IMR-90 (cell line): ENCODE measurements around the gene TEX53. TPM values are rescaled to one million over a fixed set of nuclear protein-coding genes. Genes with fewer than 3 reads are reported as not detected.

Experiments
- ATAC-seq: fragments of 200-7000 bp; cut with Tn5 transposase; 2 replicates; pipeline ENCODE4 v1.9.1; 2020; ENCODE audit warnings: low read depth, mild to moderate bottlenecking, moderate library complexity
- BruUV-seq: library from RNA; stranded (reverse); fragments of 400-500 nt; replicated peaks from 2 replicates; lab custom pipeline; 2021; lab: Mats Ljungman, UMichigan
- CTCF ChIA-PET: fragments of 300-600 bp; formaldehyde crosslinking; extraction: SDS; loops from one replicate; lab custom pipeline; 2021; ENCODE audit warnings: antibody characterized with exemption; lab: Yijun Ruan, JAX
- POLR2A ChIA-PET: fragments of 300-600 bp; sonication (Branson Sonifier 250); formaldehyde crosslinking; loops from one replicate; lab custom pipeline; 2022; ENCODE audit warnings: antibody characterized with exemption; ENCODE audit not compliant: unreplicated experiment; lab: Charles Lee
- DNase-seq: peaks from one replicate; pipeline ENCODE4 v3.0.0; 2013
- H2AFZ ChIP-seq: replicated peaks from 2 replicates; pipeline ENCODE3; 2013; ENCODE audit warnings: low read length, mild to moderate bottlenecking; ENCODE audit not compliant: poor library complexity
- H2AK5ac ChIP-seq: 2 replicates; pipeline ENCODE4 v1.6.1; 2013; ENCODE audit warnings: low read depth, low read length, inconsistent platforms
- H2AK9ac ChIP-seq: replicated peaks from 2 replicates; pipeline ENCODE3; 2013; ENCODE audit warnings: mild to moderate bottlenecking, low read depth, low read length, moderate library complexity; ENCODE audit not compliant: poor library complexity
- H2BK120ac ChIP-seq: 2 replicates; pipeline ENCODE4 v1.6.1; 2013; ENCODE audit warnings: low read depth, low read length, inconsistent platforms
- H2BK15ac ChIP-seq: 3 replicates; pipeline ENCODE4 v1.6.1; 2013; ENCODE audit warnings: low read depth, low read length, inconsistent platforms
- H2BK20ac ChIP-seq: 2 replicates; pipeline ENCODE4 v1.6.1; 2013; ENCODE audit warnings: low read depth, mild to moderate bottlenecking, inconsistent platforms, low read length, moderate library complexity
- H2BK5ac ChIP-seq: 2 replicates; pipeline ENCODE4 v1.6.1; 2013; ENCODE audit warnings: mild to moderate bottlenecking, low read depth, low read length, inconsistent platforms; ENCODE audit not compliant: poor library complexity, severe bottlenecking
- H3K14ac ChIP-seq: replicated peaks from 2 replicates; pipeline ENCODE4 v1.6.1; 2013; ENCODE audit warnings: low read depth, low read length, inconsistent platforms
- H3K18ac ChIP-seq: 2 replicates; pipeline ENCODE4 v1.6.1; 2013; ENCODE audit warnings: low read depth, low read length, control low read depth
- H3K23ac ChIP-seq: 2 replicates; pipeline ENCODE4 v1.6.1; 2013; ENCODE audit warnings: low read depth, low read length, inconsistent platforms
- H3K27ac ChIP-seq: 2 replicates; pipeline ENCODE4 v1.5.1; 2013; ENCODE audit warnings: mild to moderate bottlenecking, control low read depth, low read length; ENCODE audit not compliant: insufficient read depth
- H3K27me3 ChIP-seq: 2 replicates; pipeline ENCODE4 v1.6.1; 2013; ENCODE audit warnings: low read length; ENCODE audit not compliant: control insufficient read depth, insufficient read depth
- H3K36me3 ChIP-seq: 2 replicates; pipeline ENCODE4 v1.6.1; 2013; ENCODE audit warnings: low read length, mixed read lengths; ENCODE audit not compliant: control insufficient read depth, insufficient read depth
- H3K4ac ChIP-seq: 2 replicates; pipeline ENCODE4 v1.6.1; 2013; ENCODE audit warnings: low read depth, low read length, inconsistent platforms
- H3K4me1 ChIP-seq: 2 replicates; pipeline ENCODE4 v1.6.1; 2013; ENCODE audit warnings: low read length, mixed read lengths; ENCODE audit not compliant: control insufficient read depth, insufficient read depth
- H3K4me2 ChIP-seq: 2 replicates; pipeline ENCODE4 v1.6.1; 2013; ENCODE audit warnings: low read depth, mild to moderate bottlenecking, control low read depth, low read length, moderate library complexity
- H3K4me3 ChIP-seq: 2 replicates; pipeline ENCODE4 v1.5.1; 2013; ENCODE audit warnings: low read depth, mild to moderate bottlenecking, control low read depth, low read length, moderate library complexity; ENCODE audit not compliant: insufficient read depth
- H3K56ac ChIP-seq: 2 replicates; pipeline ENCODE4 v1.6.1; 2013; ENCODE audit warnings: low read length, inconsistent platforms; ENCODE audit not compliant: insufficient read depth; ENCODE audit errors: extremely low read depth
- H3K79me1 ChIP-seq, 2 experiments: 2 replicates each; pipeline ENCODE4 v1.6.1; 2013; ENCODE audit warnings: low read length in 2 of 2, inconsistent platforms in 1 of 2, low read depth in 1 of 2
- H3K9ac ChIP-seq: 2 replicates; pipeline ENCODE4 v1.6.1; 2013; ENCODE audit warnings: low read depth, low read length, control low read depth
- H3K9me1 ChIP-seq: 2 replicates; pipeline ENCODE4 v1.6.1; 2013; ENCODE audit warnings: low read length, inconsistent platforms; ENCODE audit not compliant: insufficient read depth
- H3K9me3 ChIP-seq: 2 replicates; pipeline ENCODE4 v1.6.1; 2013; ENCODE audit warnings: low read length; ENCODE audit not compliant: control insufficient read depth, insufficient read depth
- H4K20me1 ChIP-seq: 2 replicates; pipeline ENCODE4 v1.6.1; 2013; ENCODE audit warnings: low read length, inconsistent platforms; ENCODE audit not compliant: insufficient read depth
- H4K5ac ChIP-seq: 2 replicates; pipeline ENCODE4 v1.6.1; 2013; ENCODE audit warnings: mild to moderate bottlenecking, low read depth, low read length, control low read depth
- H4K8ac ChIP-seq, 2 experiments: 2 replicates each; pipeline ENCODE4 v1.6.1; 2013; ENCODE audit warnings: low read depth in 2 of 2, low read length in 2 of 2, control low read depth in 1 of 2, inconsistent platforms in 1 of 2
- H4K91ac ChIP-seq: 2 replicates; pipeline ENCODE4 v1.6.1; 2013; ENCODE audit warnings: low read depth, low read length, inconsistent platforms; ENCODE audit not compliant: insufficient read depth
- BHLHE40 ChIP-seq: fragments of 150-350 bp; IDR thresholded peaks from 2 replicates; pipeline ENCODE4 v1.6.1; 2016; ENCODE audit warnings: mild to moderate bottlenecking, low read depth, low read length
- CEBPB ChIP-seq: IDR thresholded peaks from 2 replicates; pipeline ENCODE4 v1.6.1; 2012; ENCODE audit warnings: low read depth, low read length, improper control_type of control experiment
- CHD1 ChIP-seq: IDR thresholded peaks from 2 replicates; pipeline ENCODE4 v1.6.1; 2012; ENCODE audit warnings: low read depth, low read length, improper control_type of control experiment
- FOS ChIP-seq: fragments of 150-350 bp; IDR thresholded peaks from 2 replicates; pipeline ENCODE4 v1.6.1; 2016; ENCODE audit warnings: low read depth, low read length
- MAFK ChIP-seq: IDR thresholded peaks from 2 replicates; pipeline ENCODE4 v1.6.1; 2012; ENCODE audit warnings: low read depth, low read length, improper control_type of control experiment
- MAZ ChIP-seq: IDR thresholded peaks from 2 replicates; pipeline ENCODE4 v1.6.1; 2012; ENCODE audit warnings: low read depth, mild to moderate bottlenecking, low read length, improper control_type of control experiment, moderate library complexity, borderline replicate concordance
- MXI1 ChIP-seq: IDR thresholded peaks from 2 replicates; pipeline ENCODE4 v1.6.1; 2012; ENCODE audit warnings: low read depth, mild to moderate bottlenecking, low read length, moderate library complexity, borderline replicate concordance
- NFE2L2 ChIP-seq: fragments of 150-350 bp; IDR thresholded peaks from 2 replicates; pipeline ENCODE4 v1.6.1; 2016; ENCODE audit warnings: low read depth, mild to moderate bottlenecking, low read length
- RAD21 ChIP-seq: IDR thresholded peaks from 2 replicates; pipeline ENCODE4 v1.6.1; 2012; ENCODE audit warnings: low read length, improper control_type of control experiment
- RCOR1 ChIP-seq: IDR thresholded peaks from 2 replicates; pipeline ENCODE4 v1.6.1; 2012; ENCODE audit warnings: mild to moderate bottlenecking, low read length, improper control_type of control experiment; ENCODE audit not compliant: insufficient replicate concordance
- RFX5 ChIP-seq: IDR thresholded peaks from 2 replicates; pipeline ENCODE4 v1.8.0; 2012; ENCODE audit warnings: low read depth, mild to moderate bottlenecking, low read length, moderate library complexity
- SMC3 ChIP-seq: fragments of 150-350 bp; IDR thresholded peaks from 2 replicates; pipeline ENCODE4 v1.6.1; 2016; ENCODE audit warnings: low read depth, mild to moderate bottlenecking, antibody characterized with exemption, low read length, moderate library complexity
- WGBS, 2 experiments: methylation state at CpG; one replicate each; pipeline versions ENCODE4 v1.1.5 to v1.1.7; 2013; ENCODE audit warnings: missing lambda C conversion rate in 2 of 2; ENCODE audit not compliant: insufficient read length in 1 of 2; ENCODE audit errors: extremely low coverage in 2 of 2; 5-methylcytosine and 5-hydroxymethylcytosine counted together
- dilution Hi-C: fragments of 300-500 bp; cut with HindIII; formaldehyde crosslinking; loops from one replicate; pipeline ENCODE4 v1.14.3; 2018; ENCODE audit warnings: low sequenced_read_pairs; ENCODE audit not compliant: unreplicated experiment
- in situ Hi-C: fragments of 300-500 bp; cut with MboI; formaldehyde crosslinking; loops from 3 replicates; pipeline ENCODE4 v1.14.3; 2019; ENCODE audit warnings: low sequenced_read_pairs, inconsistent platforms, mixed read lengths
- intact Hi-C: fragments of 100-400 bp; cut with micrococcal nuclease; formaldehyde crosslinking; loops from 2 replicates; pipeline ENCODE4 v1.10.0; 2022
- polyA plus RNA-seq, 3 experiments: library from polyadenylated mRNA; depleted of rRNA; stranded (reverse); fragments of >200 nt; gene quantifications; 2 replicates each; pipeline ENCODE4 v1.2.3, GENCODE V29; 2012; ENCODE audit warnings: low replicate concordance in 1 of 3
- total RNA-seq: library from RNA; depleted of rRNA; stranded (reverse); fragments of >200 nt; gene quantifications from 2 replicates; pipeline ENCODE4 v1.2.3, GENCODE V29; 2012
- TF ChIP-seq, protein P1 (sequence below): fragments of 150-350 bp; IDR thresholded peaks from 2 replicates; pipeline ENCODE4 v1.6.1; 2016; ENCODE audit warnings: low read depth, mild to moderate bottlenecking, low read length, moderate library complexity, borderline replicate concordance
- TF ChIP-seq, protein P2 (sequence below): fragments of 150-350 bp; IDR thresholded peaks from 2 replicates; pipeline ENCODE4 v1.6.1; 2017; ENCODE audit warnings: mild to moderate bottlenecking, antibody characterized with exemption, low read length, low read depth

The TEX53 gene
- total and polyA plus RNA-seq, 2 of the 4 experiments (the other 2 are of a cell fraction), result not detected

DNA sequence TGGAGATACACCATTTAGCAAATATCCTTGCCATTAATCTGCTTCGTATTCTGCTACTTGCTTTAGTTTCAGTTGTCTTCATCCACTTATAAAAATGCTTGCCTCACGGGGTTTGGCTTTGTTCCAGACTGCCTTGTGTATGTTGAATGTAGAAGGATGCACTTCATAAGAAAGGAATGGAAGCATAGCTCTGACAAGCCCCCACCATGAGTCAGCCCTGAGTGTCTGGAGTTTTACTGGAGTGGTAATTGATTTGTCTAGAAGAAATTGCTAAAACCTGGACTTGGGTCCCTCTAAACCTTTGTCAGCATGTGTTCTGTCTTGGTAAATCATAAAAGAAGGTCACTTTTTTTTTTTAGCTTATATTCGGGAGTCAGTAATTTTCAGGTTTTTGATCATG is 19.8 kb upstream of the TEX53 start:
- peak overlapping the region; percentile 24; the same call in 1 of the 2 replicates for H3K4me2 ChIP-seq
- BruUV-seq, result no TSS peak
- H3K9me3 ChIP-seq, result no peaks in the 10 kb centered on the region
- POLR2A ChIA-PET, result no interaction called here
- peak overlapping the region; percentile 94 for H2BK5ac ChIP-seq
- H3K18ac ChIP-seq, result peak overlapping the region; percentile 71; the same call in 1 of the 2 replicates
- no peak overlapping the region for H2AFZ ChIP-seq
- peak overlapping the region in 1 of 2 experiments; percentile 38; a peak in 1 of 4 replicates for H4K8ac ChIP-seq
- peak overlapping the region; percentile 78 for H2BK120ac ChIP-seq
- in situ Hi-C loops, result loop anchor here (5.0 kb wide), 1 partner anchor 225 kb away; no protein-coding TSS in a partner anchor
- H4K91ac ChIP-seq, result peak overlapping the region; percentile 29; the same call in 1 of the 2 replicates
- peaks cover 10% of the 10 kb centered on the region for H3K9me1 ChIP-seq
- no peak overlapping the region for H3K4me3 ChIP-seq
- H2AK5ac ChIP-seq, result no peak overlapping the region; the same call in 1 of the 2 replicates
- DNase-seq (peak; percentile 100), ATAC-seq (peak; percentile 81)
- dilution Hi-C loops, result no loop called here
- no peak for TF ChIP-seq CHD1
- peak; percentile 96 for TF ChIP-seq FOS
- TF ChIP-seq, protein P1, sequence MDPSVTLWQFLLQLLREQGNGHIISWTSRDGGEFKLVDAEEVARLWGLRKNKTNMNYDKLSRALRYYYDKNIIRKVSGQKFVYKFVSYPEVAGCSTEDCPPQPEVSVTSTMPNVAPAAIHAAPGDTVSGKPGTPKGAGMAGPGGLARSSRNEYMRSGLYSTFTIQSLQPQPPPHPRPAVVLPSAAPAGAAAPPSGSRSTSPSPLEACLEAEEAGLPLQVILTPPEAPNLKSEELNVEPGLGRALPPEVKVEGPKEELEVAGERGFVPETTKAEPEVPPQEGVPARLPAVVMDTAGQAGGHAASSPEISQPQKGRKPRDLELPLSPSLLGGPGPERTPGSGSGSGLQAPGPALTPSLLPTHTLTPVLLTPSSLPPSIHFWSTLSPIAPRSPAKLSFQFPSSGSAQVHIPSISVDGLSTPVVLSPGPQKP, result no peak
- TF ChIP-seq SMC3, result no peak
- TF ChIP-seq MXI1, result no peak
- peak; percentile 89 for TF ChIP-seq MAZ
- no peak for TF ChIP-seq RCOR1
- TF ChIP-seq RFX5, result no peak
- no peak for TF ChIP-seq RAD21
- TF ChIP-seq MAFK, result peak; percentile 39; the same call in 1 of the 2 replicates
- TF ChIP-seq, protein P2, sequence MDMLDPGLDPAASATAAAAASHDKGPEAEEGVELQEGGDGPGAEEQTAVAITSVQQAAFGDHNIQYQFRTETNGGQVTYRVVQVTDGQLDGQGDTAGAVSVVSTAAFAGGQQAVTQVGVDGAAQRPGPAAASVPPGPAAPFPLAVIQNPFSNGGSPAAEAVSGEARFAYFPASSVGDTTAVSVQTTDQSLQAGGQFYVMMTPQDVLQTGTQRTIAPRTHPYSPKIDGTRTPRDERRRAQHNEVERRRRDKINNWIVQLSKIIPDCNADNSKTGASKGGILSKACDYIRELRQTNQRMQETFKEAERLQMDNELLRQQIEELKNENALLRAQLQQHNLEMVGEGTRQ, result peak; percentile 40; the same call in 1 of the 2 replicates
- peak; percentile 89 for TF ChIP-seq NFE2L2
- TF ChIP-seq BHLHE40, result peak; percentile 66
- TF ChIP-seq CEBPB, result peak; percentile 67
- no peak overlapping the region for H3K9ac ChIP-seq
- peak overlapping the region; percentile 56; the same call in 1 of the 3 replicates for H2BK15ac ChIP-seq
- CTCF ChIA-PET, result interaction anchor here (0.6 to 2.0 kb wide), 5 partner anchors 16 to 337 kb away, joined by 3 to 7 read pairs (median 5); no protein-coding TSS in a partner anchor
- H4K20me1 ChIP-seq, result no peaks in the 10 kb centered on the region
- peaks cover 12% of the 10 kb centered on the region for H3K4me1 ChIP-seq
- H2BK20ac ChIP-seq, result peak overlapping the region; percentile 88
- no peak overlapping the region; the same call in 1 of the 2 replicates for H4K5ac ChIP-seq
- no peak overlapping the region for H3K14ac ChIP-seq
- H3K23ac ChIP-seq, result no peak overlapping the region
- H3K79me1 ChIP-seq, result no peaks in the 10 kb centered on the region
- H3K36me3 ChIP-seq, result no peaks in the 10 kb centered on the region
- WGBS, 2 experiments, result no CpG with 5 or more reads among the region's 3 CpGs
- H3K27me3 ChIP-seq, result no peaks in the 10 kb centered on the region
- H3K27ac ChIP-seq, result no peak overlapping the region
- peak overlapping the region; percentile 37; the same call in 1 of the 2 replicates for H3K4ac ChIP-seq
- peak overlapping the region; percentile 36; the same call in 1 of the 2 replicates for H3K56ac ChIP-seq
- no peak overlapping the region for H2AK9ac ChIP-seq
- intact Hi-C loops, result loop anchor here (5.0 kb wide), 1 partner anchor 45 kb away; no protein-coding TSS in a partner anchor
